ENCODE results near the gene PHB1.

- TF ChIP-seq CTCF (conservative IDR thresholded peaks at IDR 0.05) = no peak
- TF ChIP-seq ZFX (IDR thresholded peaks at IDR 0.05) = no peak
Measured at GRCh38 chr17:49404906-49405305, 9.8 kb downstream of the PHB1 start.

All from C4-2B (cell line).